ENCODE measurements around the gene NFKB2. TPM values are rescaled to one million over a fixed set of nuclear protein-coding genes. Genes with fewer than 3 reads are reported as not detected.

NFKB2 gene
- total RNA-seq (2022): 64.7 and 72.9 TPM in 2 replicates
- Bru-seq, nascent RNA: percentile 64 among the genes with signal in this experiment
- percentile 91 among the genes with signal in this experiment for BruChase-seq, experiment 1, labeled RNA remaining after a 6-hour chase
- percentile 85 among the genes with signal in this experiment for BruChase-seq, experiment 2, labeled RNA remaining after a 2-hour chase
- long read RNA-seq, transcript NFKB2-204 (23 exons, 3,416 nt): major isoform, 15 of 64 reads
- long read RNA-seq, partial matches to known transcripts: 18 of 64 reads
- long read RNA-seq, other reads (novel, unspliced or antisense): 26 of 64 reads

DNA sequence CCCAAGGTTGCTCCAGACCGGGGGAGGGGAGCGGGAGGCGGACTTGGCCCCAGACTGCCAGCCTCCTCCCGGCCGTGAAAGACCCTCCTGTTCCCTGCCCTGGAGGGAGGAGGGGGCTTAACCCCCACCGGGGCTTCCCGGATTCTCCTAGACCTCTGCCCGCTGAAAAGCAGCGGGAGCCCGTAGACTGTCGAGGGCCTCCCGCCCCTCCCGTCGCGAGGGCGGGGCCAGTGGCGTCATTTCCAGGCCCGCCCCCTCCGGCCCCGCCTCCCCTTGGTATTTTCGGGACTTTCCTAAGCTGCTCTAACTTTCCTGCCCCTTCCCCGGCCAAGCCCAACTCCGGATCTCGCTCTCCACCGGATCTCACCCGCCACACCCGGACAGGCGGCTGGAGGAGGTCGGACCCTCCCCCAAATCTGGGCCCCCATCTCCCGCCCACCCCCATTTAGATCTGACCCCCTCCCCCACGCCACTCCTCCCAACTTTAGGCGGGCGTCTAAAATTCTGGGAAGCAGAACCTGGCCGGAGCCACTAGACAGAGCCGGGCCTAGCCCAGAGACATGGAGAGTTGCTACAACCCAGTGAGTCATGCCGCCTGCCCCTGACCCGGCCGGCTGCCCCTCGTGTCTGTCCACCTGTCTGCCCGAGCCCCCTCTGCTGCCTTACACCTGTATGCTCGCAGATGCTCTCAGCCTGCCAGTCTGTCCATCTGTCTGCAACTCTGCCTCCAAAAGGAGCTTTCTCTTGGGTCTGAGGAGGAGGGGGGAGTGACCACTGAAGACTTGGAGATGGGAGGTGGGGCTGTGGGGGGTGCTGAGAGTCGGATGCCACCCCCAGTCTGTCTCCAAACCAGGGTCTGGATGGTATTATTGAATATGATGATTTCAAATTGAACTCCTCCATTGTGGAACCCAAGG lies at the start of gene NFKB2:
Gene NFKB2, plus strand, starts transcription at position 306 of the 917 bp plus-strand sequence. Its CDS starts 255 bp downstream, at position 561.
- TF ChIP-seq, protein P1, sequence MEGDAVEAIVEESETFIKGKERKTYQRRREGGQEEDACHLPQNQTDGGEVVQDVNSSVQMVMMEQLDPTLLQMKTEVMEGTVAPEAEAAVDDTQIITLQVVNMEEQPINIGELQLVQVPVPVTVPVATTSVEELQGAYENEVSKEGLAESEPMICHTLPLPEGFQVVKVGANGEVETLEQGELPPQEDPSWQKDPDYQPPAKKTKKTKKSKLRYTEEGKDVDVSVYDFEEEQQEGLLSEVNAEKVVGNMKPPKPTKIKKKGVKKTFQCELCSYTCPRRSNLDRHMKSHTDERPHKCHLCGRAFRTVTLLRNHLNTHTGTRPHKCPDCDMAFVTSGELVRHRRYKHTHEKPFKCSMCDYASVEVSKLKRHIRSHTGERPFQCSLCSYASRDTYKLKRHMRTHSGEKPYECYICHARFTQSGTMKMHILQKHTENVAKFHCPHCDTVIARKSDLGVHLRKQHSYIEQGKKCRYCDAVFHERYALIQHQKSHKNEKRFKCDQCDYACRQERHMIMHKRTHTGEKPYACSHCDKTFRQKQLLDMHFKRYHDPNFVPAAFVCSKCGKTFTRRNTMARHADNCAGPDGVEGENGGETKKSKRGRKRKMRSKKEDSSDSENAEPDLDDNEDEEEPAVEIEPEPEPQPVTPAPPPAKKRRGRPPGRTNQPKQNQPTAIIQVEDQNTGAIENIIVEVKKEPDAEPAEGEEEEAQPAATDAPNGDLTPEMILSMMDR (IDR thresholded peaks at IDR 0.05; ENCODE audit: unreplicated experiment): no peak
- H3K27me3 Mint-ChIP-seq (ENCODE audit: unreplicated experiment): no peaks in the 10 kb centered on the region
- intact Hi-C loops (cut with micrococcal nuclease; ENCODE audit: unreplicated experiment): no loop called here
- BruUV-seq (replicated peaks): no TSS peak
- H3K4me1 Mint-ChIP-seq (ENCODE audit: low read depth, unreplicated experiment): peaks cover 8% of the 10 kb centered on the region
- no peaks in the 10 kb centered on the region for H3K9me3 Mint-ChIP-seq (ENCODE audit: low read depth, unreplicated experiment)
- peaks cover 52% of the 10 kb centered on the region for H3K36me3 Mint-ChIP-seq (ENCODE audit: insufficient read depth, unreplicated experiment)
- H3K27ac Mint-ChIP-seq (ENCODE audit: unreplicated experiment): peak within 1 kb of the TSS; percentile 88
- DNase-seq: peak; percentile 88
- CTCF ChIA-PET: interaction anchor here (0.5 to 3.3 kb wide), 5 partner anchors 8 to 909 kb away, joined by 3 to 18 read pairs (median 4); partner anchors contain the start of gene FBXL15
- peak within 1 kb of the TSS; percentile 90 for H3K4me3 Mint-ChIP-seq (ENCODE audit: low read depth, unreplicated experiment)

DNA sequence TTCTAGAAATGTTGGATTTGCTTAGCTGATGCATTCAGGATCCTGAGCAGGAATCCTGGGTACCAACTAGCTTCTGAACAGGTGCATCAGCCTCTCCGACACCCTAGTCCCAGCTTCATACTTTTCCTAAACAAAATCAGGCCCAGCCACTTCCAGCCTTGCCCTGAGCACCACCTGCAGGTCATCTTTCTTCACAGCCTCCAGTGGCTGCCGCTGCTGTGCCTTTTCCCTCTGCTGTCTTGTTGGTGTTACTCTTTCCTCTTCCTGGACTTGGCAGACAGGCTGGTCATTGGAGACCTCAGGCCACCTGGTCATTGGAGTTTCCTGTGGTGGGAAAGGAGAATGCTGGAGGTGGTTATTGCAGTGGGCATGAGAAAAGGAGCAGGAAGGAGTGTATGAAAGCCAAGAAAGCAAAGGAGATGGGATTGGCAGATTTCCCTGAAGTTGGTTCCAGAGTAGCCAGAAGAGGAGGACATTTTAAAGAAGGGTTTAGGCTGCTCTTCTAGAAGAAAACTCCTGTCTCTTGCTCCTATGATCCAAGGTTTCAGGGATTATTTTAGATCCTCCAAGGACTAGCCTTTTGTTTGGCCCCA lies 48.2 kb upstream of the NFKB2 start:
- Mint-ChIP-seq H3K36me3 (ENCODE audit: insufficient read depth, unreplicated experiment) (peaks cover 30% of the 10 kb centered on the region), H3K9me3 (ENCODE audit: low read depth, unreplicated experiment) (no peaks in the 10 kb centered on the region), H3K27ac (ENCODE audit: unreplicated experiment) (peak overlapping the region; percentile 23), H3K27me3 (ENCODE audit: unreplicated experiment) (no peaks in the 10 kb centered on the region), H3K4me1 (ENCODE audit: low read depth, unreplicated experiment) (peaks cover 15% of the 10 kb centered on the region), H3K4me3 (ENCODE audit: low read depth, unreplicated experiment) (no peak overlapping the region)
- CTCF ChIA-PET: interaction anchor here (0.6 to 2.9 kb wide), 5 partner anchors 104 to 178 kb away, joined by 3 to 60 read pairs (median 5); partner anchors contain the start of gene C10orf95
- peak; percentile 48 for DNase-seq
- BruUV-seq (replicated peaks): no TSS peak
- intact Hi-C loops (cut with micrococcal nuclease; ENCODE audit: unreplicated experiment): loop anchor here (1.0 kb wide), 1 partner anchor 118 kb away; no protein-coding TSS in a partner anchor
- TF ChIP-seq, protein P1 (IDR thresholded peaks at IDR 0.05; ENCODE audit: unreplicated experiment): peak; percentile 53

DNA sequence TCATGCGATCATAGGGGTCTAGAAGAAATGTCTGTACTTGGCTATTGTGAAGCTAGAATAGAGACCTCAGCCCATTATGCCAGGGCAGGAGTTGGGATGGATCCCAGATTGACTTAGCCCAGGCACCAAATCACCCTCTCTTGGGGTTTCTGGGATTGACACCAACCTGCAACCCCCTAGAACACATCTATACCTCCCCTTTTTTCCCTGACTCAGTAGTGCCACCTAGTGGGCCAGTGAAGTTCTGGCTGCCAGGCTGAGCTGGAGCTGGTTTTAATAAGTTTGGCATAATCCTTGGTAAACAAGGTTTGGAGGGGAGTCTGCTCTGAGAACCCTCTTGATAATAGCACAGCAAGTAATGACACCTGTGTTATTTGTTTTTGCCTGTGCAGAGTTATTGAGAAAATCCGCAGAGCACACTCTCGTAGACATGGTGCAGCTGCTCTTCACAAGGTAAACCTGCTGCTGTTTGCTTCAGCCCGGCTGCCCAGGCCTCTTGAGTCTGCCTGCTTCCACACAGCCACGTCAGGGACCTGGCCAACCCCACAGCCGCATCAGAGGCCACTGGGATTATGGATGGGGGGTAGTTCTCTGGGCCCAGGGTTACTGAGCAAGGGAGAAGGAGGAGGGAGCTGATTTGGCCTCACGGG lies 43.3 kb upstream of the NFKB2 start:
- Mint-ChIP-seq H3K4me1 (ENCODE audit: low read depth, unreplicated experiment) (peaks cover 6% of the 10 kb centered on the region), H3K27me3 (ENCODE audit: unreplicated experiment) (no peaks in the 10 kb centered on the region), H3K36me3 (ENCODE audit: insufficient read depth, unreplicated experiment) (peaks cover 44% of the 10 kb centered on the region), H3K4me3 (ENCODE audit: low read depth, unreplicated experiment) (no peak overlapping the region), H3K9me3 (ENCODE audit: low read depth, unreplicated experiment) (no peaks in the 10 kb centered on the region), H3K27ac (ENCODE audit: unreplicated experiment) (no peak overlapping the region)
- intact Hi-C loops (cut with micrococcal nuclease; ENCODE audit: unreplicated experiment): loop anchor here (1.0 kb wide), 1 partner anchor 121 kb away; no protein-coding TSS in a partner anchor
- CTCF ChIA-PET: interaction anchor here (0.6 to 4.5 kb wide), 9 partner anchors 12 to 182 kb away, joined by 3 to 71 read pairs (median 5); partner anchors contain the start of genes ELOVL3 and GBF1
- TF ChIP-seq, protein P1 (IDR thresholded peaks at IDR 0.05; ENCODE audit: unreplicated experiment): peak; percentile 78
- no TSS peak for BruUV-seq (replicated peaks)
- DNase-seq: peak; percentile 61

All from Calu3 (cell line).